ENCODE data around the gene ABL2.
A peak's percentile ranks its signal among the peaks of the same experiment; 100 is the strongest.
"Not testable (repeated sequence)": the region's sequence is repeated elsewhere in the genome, so short reads cannot be mapped to it uniquely, and the experiment has no call there.

ABL2 gene

DNA sequence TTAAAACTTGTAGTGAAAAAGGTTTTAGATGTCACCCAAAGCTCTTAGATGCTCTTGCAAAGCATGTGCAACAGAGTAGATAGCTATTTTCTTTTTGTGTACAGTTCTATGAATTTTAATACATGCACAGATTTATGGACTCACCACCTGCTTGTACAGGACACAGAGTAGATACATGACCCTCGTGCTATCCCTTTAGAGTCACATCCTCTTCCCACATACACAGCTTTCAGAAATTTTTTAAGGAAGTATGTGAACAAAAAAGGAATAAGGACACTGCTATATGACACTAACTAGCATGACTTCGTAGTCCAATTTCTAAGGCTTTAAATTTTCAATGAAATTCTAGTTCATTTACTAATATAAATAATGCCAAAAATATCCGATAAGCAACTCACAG lies 60.9 kb downstream of the ABL2 start:
- no peak for DNase-seq

DNA sequence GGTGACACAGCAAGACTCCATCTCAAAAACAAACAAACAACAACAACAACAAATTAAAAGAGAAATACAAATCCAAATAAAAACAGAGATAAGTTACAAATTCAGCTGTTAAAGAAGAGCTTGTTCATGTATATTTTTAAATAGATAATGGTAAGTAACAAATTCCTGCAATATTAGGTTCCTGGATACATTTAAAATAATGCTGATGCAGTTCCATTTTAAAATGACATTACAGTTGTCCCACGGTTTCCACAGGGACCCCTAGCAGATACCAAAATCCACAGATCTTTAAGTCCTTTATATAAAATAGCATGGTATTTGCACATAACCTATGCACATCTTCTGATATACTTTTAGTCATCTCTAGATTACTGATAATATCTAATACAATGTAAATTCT lies 61.5 kb downstream of the ABL2 start:
- DNase-seq, result no peak

DNA sequence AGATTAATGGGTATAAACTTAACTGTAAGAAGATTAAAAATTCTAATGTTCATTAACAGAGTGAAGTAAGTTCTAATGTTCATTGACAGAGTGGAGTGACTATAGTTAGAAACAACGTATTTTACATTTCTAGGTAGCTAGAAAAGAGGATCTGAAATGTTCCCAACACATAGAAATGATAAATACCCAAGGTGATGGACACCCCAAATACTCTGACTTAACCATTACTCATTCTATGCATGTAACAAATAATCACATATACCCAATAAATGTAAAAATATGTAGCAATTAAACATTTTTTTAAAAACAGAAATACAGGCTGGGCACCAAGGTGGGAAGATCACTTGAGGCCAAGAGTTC lies 62.1 kb downstream of the ABL2 start:
- no peak for DNase-seq

DNA sequence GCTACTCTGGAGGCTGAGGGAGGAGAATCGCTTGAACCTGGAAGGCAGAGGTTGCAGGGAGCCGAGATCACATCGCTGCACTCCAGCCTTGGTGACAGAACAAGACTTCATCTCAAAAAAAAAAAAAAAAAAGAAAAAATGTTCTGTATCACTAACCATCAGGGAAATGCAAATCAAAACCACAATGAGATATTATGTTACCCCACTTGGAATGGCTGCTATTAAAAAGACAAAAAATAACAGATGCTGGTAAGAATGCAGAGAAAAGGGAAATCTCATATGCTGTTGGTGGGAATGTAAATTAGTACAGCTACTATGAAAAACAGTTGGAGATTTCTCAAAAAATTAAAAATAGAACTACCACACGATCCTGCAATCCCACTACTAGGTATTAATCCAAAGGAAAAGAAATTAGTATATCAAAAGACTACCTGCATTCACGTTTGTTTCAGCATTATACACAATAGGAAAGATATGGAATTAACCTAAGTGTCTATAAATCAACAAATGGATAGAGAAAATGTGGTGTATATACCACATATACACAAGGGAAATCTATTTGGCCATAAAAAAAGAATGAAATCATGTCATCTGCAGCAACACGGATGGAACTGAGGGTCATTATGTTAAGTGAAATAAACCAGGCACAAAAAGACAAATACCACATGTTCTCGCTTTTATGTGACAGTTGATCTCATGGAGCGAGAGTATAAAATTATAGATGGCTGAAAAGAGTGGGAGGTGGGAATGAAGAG lies 62.6 kb downstream of the ABL2 start:
- peak; percentile 80 for DNase-seq

DNA sequence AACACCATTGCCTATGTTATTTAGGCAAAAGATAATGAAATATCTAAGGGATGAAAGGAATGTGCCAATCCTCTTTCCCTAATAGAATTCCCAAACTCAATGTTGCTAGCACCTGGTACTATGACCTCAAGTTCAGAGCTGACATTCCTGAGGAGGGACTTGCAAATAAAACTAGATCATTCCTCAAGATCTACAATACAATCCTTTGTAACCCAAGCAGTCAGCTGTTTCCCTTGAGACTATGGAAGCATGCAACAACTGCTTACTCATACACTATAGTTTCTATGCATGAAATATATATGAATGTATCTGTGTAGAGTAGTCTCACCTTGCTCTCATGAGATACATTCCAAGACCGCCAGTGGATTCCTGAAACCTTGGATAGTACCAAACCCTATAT lies 65.0 kb downstream of the ABL2 start:
- peak; percentile 88 for DNase-seq

DNA sequence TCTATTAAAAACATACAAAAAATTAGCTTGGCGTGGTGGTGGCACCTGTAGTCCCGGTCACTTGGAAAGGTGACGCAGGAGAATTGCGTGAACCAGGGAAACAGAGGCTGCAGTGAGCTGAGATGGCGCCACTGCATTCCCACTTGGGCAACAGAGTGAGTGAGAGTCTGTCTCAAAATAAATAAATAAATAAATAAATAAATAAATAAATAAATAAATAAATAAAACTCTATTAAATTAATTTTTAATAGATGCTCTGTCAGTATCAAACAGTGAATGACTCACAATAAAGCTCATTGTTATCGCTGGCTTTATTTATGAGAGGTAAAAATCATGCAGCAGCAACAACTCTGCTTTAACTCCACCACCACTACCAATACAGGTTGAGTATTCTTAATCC lies 72.8 kb downstream of the ABL2 start:
- DNase-seq, result no peak

DNA sequence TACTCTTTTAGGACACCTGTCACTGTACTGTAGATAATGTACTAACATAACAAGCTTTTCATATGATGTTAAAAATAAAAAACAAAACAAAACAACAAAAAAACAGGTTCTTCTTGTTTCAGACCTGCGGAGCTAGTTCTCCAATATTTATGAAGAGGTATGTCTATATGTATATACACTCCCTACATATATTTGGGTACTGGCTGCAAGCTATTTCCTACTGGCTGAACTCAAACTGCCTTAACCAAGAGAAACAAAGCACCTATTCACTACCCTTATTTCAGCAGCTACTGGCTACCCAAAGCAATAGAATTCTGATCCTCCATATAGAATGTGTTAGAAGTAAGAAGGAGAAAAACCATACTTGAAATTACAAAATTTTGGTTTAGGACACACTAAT lies 73.5 kb downstream of the ABL2 start:
- no peak for DNase-seq

DNA sequence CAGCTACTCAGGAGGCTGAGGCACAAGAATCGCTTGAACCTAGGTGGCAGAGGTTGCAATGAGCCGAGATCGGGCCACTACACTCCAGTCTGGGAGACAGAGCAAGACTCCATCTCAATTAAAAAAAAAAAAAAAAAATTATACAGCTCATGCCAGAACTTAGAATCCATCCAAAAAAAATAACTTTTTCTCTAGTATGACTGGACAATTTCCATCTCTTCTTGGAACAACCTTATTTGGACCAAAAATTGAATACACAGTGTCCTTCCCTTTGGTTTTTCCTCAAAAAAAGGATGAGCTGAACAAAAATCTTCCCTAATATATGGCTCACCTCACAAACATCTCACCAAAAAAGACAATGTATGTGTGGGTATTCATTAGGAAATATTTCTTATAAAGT lies 73.9 kb downstream of the ABL2 start:
- DNase-seq, result no peak

DNA sequence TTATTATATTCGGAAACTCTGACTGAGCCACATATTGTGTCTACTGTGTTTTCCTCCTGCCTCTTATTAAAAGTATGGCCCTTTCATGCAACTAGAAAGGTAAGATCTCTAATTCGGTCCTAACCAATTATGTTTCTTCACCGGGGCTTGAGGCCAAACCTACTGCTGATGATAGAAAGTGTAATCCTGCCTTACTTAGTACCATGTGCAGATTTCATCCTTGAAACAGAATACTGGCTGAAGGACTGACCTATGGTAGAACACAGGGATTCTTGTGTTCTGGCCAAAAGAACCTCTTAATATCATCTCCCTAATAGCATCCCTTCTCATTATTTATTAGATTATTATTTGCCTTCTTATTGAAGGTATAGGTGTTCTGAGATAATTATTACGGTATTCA lies 75.0 kb downstream of the ABL2 start:
- no peak for DNase-seq

DNA sequence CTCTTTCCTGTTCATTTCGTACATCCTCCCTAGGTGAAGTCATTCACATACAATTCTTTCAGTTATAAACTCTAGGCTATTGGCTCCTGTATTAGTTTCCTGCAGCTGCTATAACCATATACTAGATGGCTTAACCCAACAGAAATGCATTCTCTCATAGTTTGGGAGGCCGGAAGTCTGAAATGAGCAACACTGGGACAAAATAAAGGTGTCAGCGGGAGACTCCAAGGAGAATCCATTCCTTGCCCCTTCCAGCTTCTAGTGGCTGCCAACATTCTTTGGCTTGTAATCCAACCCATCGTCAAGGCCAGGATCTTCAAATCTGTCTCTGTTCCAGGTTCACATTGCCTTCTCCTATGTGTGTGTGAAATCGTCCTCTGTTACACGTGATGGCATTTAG lies 76.3 kb downstream of the ABL2 start:
- DNase-seq, result no peak

DNA sequence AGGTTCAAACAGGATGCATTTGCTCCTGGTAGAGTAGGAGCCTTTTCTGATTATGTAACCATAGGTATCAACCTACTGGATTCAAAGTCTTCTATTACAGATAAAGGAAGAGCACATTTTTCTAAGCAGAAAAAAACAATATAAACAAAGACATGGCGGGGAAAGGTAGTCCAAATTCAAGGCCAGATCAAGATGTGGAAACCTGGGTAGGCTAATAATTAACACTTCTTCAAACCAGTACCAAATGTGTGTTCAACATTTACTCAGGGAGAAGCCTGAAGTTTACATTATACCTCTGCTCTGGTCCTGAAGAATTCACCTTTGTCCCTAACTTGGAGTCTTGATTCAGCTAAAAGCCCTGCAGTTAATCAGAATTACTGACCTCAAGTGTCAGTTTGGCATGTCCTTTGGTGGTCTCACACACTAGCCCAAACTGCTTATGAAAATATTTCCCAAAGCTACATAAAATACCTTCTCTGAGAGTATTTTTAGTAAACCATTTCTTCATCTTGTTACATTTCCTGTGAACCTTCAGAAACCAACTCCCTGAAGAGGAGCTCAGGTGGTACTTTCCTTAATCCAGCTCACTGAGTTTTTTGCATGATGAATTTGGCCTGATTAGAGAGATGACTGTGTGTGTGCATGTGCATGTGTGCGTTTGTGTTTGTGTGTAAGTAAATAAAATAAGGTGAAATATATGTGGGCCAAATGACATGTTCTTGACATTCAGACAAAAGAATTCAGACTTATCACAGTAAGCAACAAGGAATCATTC lies 77.4 kb downstream of the ABL2 start:
- DNase-seq, result no peak

DNA sequence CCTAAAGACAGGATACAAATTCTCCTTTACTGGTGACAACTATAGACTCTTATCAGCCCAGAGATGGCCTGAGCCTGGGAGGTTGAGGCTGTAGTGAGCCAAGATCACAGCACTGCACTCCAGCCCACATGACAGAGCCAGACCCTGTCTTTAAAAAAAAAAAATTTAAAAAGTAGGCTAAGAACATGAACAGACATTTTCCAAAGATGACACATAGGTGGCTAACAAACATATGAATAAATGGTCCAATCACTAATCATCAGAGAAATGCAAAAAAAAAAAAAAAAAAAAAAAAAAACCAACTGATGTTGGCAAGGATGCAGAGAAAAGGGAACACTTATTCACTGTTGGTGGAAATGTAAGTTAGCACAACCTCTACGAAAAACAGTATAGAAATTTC lies 82.6 kb downstream of the ABL2 start:
- peak; percentile 70 for DNase-seq

DNA sequence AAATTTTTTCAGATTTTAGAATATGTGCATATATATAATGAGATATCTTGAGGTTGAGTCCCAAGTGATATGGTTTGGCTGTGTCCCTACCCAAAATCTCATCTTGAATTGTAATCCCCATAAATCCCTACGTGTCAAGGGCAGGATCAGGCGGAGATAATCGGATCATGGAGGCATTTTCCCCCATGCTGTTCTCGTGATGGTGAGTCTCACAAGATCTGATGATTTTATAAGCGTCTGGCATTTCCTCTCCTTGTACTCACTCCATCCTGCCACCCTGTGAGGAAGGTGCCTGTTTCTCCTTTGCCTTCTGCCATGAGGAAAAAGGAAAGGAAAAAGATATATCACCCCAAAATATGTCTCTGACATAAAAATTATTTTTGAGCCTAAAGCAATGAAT lies 83.0 kb downstream of the ABL2 start:
- no peak for DNase-seq

DNA sequence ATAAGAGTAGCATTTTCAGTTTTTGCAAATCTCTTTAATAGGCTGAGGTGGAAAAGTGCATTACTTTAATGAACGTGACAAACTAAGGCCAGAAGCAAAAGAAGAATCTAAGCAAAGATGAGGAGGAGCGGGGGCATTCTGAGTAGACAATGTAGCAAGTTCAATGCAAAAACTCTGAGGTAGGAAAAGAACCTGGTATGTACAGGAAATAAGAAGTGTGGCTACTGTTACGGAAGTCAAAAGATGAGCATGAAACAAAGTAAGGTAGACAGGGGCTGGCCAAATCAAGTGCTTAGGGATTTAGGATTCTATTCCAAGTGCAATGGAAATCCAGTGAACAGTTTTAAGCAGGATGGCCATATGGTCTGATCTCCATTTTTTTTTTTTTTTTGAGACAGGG lies 84.0 kb downstream of the ABL2 start:
- no peak for DNase-seq

DNA sequence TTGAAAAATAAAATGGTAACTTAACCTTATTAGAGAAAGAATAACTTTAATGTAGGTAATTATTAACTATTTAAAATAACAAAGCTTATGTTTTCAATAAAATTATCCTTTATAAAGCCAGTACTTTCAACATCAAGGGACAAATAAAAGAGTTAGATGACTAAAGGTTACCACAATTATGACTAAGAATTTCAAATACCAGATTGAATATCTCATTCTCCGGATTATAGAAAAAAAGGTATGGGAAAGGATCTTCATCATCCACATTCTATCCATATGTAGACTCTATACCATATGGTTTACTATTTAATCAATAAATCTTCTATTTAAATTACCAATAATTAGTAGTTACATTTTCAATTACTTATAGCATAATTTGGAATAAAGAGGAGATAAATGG lies 84.9 kb downstream of the ABL2 start:
- peak; percentile 64 for DNase-seq

DNA sequence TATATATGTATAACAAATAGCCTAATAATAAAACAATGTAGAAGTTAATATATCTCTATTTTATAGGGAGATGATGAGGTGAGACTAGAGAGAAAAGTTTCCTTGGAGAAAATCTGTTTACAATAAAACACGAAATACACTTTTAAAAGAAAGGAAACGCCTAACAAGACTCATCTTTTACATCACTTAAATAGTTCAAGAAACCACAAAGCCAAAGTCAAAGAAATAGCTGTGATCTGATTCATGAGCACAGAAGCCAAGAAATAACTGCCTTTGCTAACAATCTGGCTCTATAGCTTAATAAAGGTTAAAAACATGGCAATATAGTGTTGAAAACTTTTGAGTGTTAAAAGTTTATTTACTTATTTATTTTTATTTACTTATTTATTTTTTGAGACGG lies 86.2 kb downstream of the ABL2 start:
- peak; percentile 96 for DNase-seq

DNA sequence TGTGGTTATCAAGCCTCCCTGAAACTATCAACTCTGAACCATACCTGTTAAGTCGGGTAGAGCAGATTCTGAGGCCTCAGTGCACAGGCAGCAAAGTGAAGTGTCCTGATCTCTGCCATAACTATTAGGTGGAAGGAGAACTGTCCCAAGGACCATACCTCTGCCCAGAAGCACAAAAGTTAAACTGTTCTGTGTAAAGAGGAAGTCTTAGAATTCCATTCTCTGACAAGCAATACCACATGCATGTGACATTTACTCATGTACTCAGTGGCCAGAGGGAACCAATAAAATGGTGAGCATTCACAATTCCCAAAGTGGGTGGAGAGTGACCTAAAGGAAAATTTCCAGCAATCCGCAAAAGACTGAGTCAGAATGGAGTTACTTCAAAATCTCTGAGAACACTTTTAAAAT lies 86.6 kb downstream of the ABL2 start:
- peak; percentile 98 for DNase-seq

DNA sequence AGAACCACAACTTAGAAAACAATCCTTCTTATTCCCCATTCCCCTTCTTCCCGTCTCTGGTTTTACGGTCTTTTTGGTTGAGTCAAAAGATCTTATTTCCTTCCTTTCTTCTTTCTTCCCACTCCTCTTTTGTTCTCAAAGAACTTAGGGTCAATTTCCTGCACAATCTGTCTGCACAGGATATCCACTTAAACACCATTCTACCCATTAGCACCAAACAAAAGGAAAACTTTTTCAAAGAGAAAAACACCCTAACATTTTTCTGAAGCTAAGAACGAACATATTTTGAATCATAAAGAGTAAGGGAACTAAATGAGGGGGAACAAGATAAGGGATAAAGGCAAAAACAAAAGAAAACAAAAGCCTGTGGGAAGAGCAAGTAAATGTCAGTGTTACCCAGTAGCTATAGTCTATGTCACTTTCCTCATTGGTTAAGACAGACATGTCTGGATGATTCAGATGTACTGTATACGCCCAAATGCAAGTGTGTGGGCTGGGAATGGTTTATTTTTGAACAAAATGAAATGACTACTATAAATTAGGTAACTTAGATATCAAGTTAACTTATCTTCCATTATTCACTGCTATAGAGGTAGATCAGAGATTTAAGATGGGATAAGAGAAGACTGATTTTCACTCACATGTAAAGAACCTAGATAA lies 87.8 kb downstream of the ABL2 start:
- peak; percentile 85 for DNase-seq

DNA sequence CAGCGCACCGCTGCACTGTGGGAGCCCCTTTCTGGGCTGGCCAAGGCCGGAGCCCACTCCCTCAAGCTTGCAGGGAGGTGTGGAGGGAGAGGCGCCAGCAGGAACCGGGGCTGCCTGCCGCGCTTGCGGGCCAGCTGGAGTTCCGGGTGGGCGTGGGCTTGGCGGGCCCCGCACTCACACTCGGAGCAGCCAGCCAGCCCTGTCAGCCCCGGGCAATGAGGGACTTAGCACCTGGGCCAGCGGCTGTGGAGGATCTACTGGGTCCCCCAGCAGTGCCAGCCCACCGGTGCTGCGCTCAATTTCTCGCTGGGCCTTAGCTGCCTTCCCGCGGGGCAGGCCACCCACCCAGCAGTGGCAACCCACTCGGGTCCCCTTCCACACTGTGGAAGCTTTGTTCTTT lies 90.7 kb downstream of the ABL2 start:
- DNase-seq, result not testable (repeated sequence)

DNA sequence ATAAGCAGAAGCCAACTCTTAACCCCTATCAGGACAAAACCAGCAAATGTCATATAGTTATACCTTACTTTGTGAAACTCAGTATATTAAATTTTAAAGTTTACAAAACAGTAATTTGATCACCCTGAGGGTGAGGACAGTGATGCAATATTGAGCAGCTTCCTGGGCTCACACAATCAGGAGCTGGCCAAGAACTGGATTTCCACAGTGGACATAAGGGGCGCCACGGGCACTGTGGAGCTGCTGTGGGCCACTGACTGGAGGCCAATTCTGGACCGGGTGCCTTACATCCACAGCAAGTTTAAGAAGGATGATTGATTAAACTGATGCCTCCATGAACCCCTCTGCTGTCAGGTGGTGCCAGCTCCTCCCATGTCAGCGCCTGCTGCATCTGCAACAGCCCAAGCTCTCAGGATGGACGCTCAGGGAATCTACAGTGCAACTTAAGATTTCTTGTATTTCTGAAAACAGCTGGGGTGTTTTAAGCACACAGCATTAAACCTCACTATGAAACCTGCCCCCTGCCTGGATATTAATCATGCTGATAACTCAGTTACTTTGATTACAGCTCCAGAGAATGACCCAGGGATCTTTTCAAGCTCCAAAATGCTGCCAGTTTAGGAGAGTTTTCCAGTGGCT lies 91.7 kb downstream of the ABL2 start:
- no peak for DNase-seq

DNA sequence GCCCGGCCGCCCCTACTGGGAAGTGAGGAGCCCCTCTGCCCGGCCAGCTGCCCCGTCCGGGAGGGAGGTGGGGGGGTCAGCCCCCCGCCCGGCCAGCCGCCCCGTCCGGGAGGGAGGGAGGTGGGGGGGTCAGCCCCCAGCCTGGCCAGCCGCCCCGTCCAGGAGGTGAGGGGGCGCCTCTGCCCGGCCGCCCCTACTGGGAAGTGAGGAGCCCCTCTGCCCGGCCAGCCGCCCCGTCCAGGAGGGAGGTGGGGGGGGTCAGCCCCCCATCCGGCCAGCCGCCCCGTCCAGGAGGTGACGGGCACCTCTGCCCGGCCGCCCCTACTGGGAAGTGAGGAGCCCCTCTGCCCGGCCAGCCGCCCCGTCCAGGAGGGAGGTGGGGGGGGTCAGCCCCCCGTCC lies 93.8 kb downstream of the ABL2 start:
- DNase-seq, result not testable (repeated sequence)

DNA sequence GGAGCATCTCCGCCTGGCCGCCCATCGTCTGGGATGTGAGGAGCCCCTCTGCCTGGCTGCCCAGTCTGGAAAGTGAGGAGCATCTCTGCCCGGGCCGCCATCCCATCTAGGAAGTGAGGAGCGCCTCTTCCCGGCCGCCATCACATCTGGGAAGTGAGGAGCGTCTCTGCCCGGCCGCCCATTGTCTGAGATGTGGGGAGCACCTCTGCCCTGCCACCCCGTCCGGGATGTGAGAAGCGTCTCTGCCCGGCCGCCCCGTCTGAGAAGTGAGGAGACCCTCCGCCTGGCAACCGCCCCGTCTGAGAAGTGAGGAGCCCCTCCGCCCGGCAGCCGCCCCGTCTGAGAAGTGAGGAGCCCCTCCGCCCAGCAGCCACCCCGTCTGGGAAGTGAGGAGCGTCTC lies 94.3 kb downstream of the ABL2 start:
- not testable (repeated sequence) for DNase-seq

DNA sequence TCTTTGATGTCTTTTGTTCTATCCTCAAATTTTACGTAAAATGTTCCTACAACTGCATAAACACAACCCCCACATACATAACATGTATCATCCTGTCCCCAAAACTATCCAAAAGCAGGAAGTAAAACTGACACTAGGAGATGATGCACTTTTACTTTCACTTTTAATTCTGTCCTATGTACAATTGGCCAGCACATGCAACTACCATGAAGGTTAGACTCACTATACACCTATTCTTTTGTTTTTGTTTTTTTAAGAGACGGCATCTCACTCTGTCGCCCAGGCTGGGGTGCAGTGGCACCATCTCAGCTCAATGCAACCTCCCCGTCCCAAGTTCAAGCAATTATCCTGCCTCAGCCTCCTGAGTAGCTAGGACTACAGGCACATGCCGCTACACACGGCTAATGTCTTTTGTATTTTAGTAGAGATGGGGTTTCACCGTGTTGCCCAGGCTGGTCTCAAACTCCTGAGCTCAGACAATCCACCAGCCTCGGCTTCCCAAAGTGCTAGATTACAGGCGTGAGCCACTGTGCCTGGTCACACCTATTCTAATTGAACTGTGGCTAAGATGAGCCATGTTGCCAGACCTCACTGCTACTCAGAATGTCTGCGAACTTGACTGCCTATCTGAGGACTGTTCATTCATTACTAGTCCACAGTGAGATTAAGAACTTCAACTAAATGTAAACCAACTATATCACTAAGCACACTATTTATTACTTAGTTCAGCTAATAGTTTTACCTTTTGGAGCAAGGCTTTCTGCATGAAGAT lies 99.6 kb downstream of the ABL2 start:
- DNase-seq, result peak; percentile 26
